Sciatic nerve (tissue), 2 donors: ENCODE measurements around the gene SCYGR5. TPM values are rescaled to one million over a fixed set of nuclear protein-coding genes. Genes with fewer than 3 reads are reported as not detected.
A peak's percentile ranks its signal among the peaks of the same experiment; 100 is the strongest.
"Not testable (repeated sequence)": the region's sequence is repeated elsewhere in the genome, so short reads cannot be mapped to it uniquely, and the experiment has no call there.

Experiments
- ATAC-seq: fragments of 200-7000 bp; cut with Tn5 transposase; one replicate; pipeline ENCODE4 v1.9.1; 2020; ENCODE audit warnings: mild to moderate bottlenecking, moderate library complexity
- DNase-seq: peaks from one replicate; pipeline ENCODE4 v3.0.0-alpha.2; 2020; ENCODE audit warnings: low spot score
- intact Hi-C: fragments of 100-400 bp; cut with DNase I; formaldehyde crosslinking; loops from one replicate; pipeline ENCODE4 v1.14.2; 2022
- total RNA-seq: library from RNA; stranded (reverse); fragmentation: NEBNext Ultra II Directional; extraction: Animal tissue kit (Norgen Biotek cat#: 25700); gene quantifications from one replicate; pipeline ENCODE4 v1.2.1, GENCODE V29; 2021
- donor health status: DM: no; HTN: no; CAD: no.
- donor health status: DM: no; HTN: no; CAD: no.

Gene SCYGR5, protein sequence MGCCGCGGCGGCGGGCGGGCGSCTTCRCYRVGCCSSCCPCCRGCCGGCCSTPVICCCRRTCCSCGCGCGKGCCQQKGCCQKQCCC
- total RNA-seq, result not detected

DNA sequence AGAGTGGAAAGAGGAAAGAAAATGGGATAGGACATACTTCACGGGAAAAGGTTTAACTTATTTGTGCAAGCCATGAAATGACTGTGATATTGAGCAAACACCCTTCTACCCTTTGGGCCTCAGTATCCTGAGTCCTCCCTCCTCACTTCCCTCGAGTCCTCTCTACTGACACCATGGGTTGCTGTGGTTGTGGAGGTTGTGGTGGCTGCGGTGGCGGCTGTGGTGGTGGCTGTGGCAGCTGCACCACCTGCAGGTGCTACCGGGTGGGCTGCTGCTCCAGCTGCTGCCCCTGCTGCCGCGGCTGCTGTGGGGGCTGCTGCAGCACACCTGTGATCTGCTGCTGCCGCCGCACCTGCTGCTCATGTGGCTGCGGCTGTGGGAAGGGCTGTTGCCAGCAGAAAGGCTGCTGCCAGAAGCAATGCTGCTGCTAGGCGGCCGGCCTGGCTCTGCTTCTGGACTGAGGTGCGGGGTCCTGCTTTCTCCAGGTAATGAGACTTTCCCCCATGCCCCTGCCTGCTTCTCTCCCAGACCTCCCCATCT is at the start of gene SCYGR5:
Gene SCYGR5, plus strand, starts transcription at position 174 of the 540 bp plus-strand sequence. Its CDS starts 0 bp downstream, at position 174.
- ATAC-seq, DNase-seq, intact Hi-C loops: not testable (repeated sequence)

DNA sequence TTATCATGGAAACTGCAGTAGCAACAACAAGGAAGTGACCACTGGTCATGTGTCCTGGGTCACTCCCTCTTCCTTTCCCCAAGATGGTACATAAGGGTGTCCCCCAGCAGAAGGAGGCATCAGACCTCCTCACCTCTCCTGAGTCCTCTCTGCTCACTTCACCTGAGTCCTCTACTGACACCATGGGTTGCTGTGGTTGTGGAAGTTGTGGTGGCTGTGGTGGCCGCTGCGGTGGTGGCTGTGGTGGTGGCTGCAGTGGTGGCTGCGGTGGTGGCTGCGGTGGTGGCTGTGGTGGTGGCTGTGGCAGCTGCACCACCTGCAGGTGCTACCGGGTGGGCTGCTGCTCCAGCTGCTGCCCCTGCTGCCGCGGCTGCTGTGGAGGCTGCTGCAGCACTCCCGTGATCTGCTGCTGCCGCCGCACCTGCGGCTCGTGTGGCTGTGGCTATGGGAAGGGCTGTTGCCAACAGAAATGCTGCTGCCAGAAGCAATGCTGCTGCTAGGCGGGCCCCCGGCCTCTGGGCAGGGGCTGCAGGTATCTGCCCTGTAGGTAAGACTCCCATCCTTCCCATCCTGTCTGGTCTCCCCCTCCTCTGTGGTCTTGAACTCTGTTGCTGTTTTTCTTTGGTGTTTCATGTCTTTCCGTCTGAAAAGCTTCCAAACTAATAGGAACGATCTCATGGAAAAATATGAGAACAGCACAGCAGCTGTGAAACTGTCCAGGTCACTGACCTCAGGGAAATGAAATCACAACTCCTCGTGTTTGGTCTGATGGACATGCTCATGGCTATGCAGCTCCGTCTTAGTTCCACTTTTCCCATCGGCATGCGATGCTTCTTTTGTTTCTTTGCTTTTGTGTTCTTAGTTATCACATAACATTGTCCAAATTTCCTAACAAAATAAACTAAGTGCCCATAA is 49.0 kb upstream of the SCYGR5 start, which contains the start of gene SCYGR4:
Gene SCYGR4, plus strand, starts transcription at position 183 of the 915 bp plus-strand sequence. Its CDS starts 0 bp downstream, at position 183.
- peak; percentile 71 for ATAC-seq

GRCh38 chr2:227623226-227623625 is 43.4 kb upstream of the SCYGR5 start:
- no peak for DNase-seq
- no peak for ATAC-seq
- intact Hi-C loops, result no loop called here

More for the DNA sequence above, 49.0 kb upstream of the SCYGR5 start, which contains the start of gene SCYGR4:
- DNase-seq, result no peak
- intact Hi-C loops, result no loop called here

DNA sequence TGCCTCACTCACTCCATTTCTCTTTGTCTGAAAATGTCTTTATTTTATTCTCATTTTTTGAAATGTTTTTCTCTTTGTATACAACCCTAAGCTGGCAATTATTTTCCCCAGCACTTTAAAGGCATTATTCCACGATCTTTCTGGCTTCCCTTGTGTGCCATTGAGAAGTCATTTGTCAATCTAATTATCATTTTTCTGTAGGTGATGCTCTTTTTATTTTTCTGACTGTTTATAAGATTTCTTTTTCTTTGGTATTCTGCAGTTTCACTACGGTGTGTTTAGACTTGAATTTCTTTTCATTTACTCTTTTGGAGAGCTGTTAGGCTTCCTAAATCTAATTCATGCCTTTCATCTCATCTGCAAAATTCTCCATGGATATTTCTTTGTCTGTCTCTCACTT is 41.2 kb upstream of the SCYGR5 start:
- ATAC-seq, result no peak
- intact Hi-C loops, result no loop called here
- DNase-seq, result no peak

DNA sequence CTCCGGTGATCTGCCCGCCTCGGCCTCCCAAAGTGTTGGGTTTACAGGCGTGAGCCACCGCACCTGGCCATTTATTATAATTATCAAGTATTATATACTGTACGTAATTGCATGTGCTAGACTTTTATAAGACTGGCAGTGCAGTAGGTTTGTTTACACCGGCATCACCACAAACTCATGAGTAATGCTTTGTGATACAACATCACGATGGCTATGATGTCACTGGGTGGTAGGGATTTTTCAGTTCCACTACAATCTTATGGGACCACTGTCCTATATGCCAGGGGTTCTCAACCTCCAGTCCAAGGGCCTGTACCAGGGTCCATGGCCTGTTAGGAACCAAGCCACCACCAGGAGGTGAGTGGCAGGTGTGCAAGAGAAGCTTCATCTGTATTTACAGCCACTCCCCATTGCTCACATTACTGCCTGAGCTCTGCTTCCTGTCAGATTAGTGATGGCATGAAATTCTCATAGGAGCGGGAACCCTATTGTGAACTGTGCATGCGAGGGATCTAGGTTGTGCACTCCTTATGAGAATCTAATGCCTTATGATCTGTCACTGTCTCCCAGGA is 39.9 kb upstream of the SCYGR5 start:
- no peak for ATAC-seq
- DNase-seq, result no peak
- intact Hi-C loops, result no loop called here

- intact Hi-C loops, result no loop called here
- ATAC-seq (no peak), DNase-seq (no peak)
Measured at GRCh38 chr2:227627769-227628168, 38.8 kb upstream of the SCYGR5 start.

- DNase-seq, result no peak
- ATAC-seq, result no peak
- intact Hi-C loops, result no loop called here
Measured at GRCh38 chr2:227629435-227629834, 37.2 kb upstream of the SCYGR5 start.

DNA sequence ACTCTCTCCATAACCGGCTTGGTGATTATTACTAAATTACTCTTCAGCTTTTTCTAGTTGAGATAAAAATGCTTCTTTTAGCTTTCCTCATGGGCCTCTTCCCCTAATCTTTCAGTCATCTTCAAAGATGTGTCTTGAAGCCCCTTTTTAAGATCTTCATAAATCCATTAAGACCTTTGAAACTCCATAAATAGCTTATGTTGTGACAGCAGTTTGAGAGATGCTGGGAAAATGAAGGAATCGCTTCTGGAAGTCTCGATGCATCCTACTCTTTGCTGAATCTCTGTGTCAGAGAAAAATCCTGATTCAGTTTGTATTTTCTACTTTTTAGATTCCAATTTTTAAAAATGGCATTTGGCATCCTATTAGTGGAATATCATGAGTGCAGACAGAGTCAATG is 36.3 kb upstream of the SCYGR5 start:
- DNase-seq (no peak), ATAC-seq (no peak)
- intact Hi-C loops, result no loop called here

GRCh38 chr2:227632827-227633226 is 33.8 kb upstream of the SCYGR5 start:
- DNase-seq, result no peak
- intact Hi-C loops, result no loop called here
- no peak for ATAC-seq

- ATAC-seq (no peak), DNase-seq (no peak)
- intact Hi-C loops, result no loop called here
Measured at GRCh38 chr2:227634201-227634600, 32.4 kb upstream of the SCYGR5 start.

GRCh38 chr2:227642656-227643055 is 23.9 kb upstream of the SCYGR5 start:
- intact Hi-C loops, result no loop called here
- no peak for DNase-seq

DNA sequence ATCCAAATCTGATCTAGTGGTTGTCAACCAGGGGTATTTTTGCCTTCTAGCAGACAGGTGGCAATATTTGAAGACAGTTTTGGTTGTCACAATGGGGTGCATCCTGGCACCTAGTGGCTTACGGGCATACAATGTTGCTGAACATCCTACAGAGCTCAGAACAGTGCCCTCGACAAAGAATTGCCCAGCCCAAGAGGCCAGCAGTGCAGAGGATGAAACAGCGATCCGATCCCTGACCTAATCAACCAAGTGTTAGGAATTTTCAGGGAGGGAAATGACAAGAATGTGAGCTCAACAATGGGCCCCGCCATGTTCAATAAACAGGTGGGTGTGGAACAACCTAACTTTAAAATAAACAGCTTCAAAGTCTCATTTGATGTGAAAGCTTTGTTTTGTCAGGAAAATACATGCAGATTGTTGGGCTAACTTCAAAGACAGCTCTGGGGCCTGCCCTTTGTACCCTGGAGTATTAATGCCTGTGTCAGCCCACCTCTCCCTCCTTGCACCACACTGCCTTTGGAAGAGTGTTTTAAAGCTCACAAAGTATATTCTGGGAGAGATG is 22.5 kb upstream of the SCYGR5 start:
- ATAC-seq (no peak), DNase-seq (no peak)
- intact Hi-C loops, result no loop called here

More at GRCh38 chr2:227642656-227643055, 23.9 kb upstream of the SCYGR5 start:
- no peak for ATAC-seq

GRCh38 chr2:227653419-227653818 is 13.2 kb upstream of the SCYGR5 start:
- ATAC-seq (no peak), DNase-seq (no peak)
- intact Hi-C loops, result loop anchor here (5.0 to 10.0 kb wide), 2 partner anchors 111 to 214 kb away; no protein-coding TSS in a partner anchor

- DNase-seq (no peak), ATAC-seq (no peak)
- intact Hi-C loops, result loop anchor here (5.0 to 10.0 kb wide), 2 partner anchors 110 to 213 kb away; no protein-coding TSS in a partner anchor
Measured at GRCh38 chr2:227654426-227654825, 12.2 kb upstream of the SCYGR5 start.

GRCh38 chr2:227655454-227655853 is 11.2 kb upstream of the SCYGR5 start:
- peak; percentile 92 for ATAC-seq
- no peak for DNase-seq
- intact Hi-C loops, result loop anchor here (10.0 kb wide), 1 partner anchor 109 kb away; no protein-coding TSS in a partner anchor

DNA sequence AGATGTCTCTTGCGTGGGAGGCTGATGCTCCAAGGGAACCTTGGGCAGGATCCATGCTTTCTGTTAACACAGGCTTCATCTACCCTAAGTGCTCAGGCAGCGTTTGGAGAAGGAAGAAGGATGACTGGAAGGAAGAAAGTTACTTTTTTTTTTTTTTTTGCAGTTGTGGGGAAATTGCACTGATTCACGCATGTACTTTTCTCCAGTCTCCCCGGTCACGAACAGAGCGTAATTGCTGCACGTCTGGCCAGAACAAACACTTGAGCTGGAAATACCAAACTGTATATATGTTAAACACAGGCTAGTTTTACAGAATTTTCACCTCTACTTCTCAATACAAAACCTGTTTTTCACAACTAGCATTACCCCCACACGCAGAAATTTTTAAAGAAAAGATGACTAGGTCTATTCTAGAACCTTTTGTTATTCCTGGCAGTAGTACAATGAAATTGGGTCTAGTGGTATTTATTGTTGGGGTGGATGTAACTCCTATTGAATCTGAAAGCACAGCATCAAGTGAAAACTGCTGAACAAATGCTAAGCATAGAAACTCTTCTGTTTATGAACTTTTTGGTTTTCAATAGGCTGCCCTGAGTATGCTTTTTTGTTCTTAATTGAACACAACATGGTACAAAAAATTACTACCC is 9.3 kb upstream of the SCYGR5 start:
- intact Hi-C loops, result loop anchor here (10.0 kb wide), 1 partner anchor 107 kb away; no protein-coding TSS in a partner anchor
- no peak for DNase-seq
- ATAC-seq, result peak; percentile 32

DNA sequence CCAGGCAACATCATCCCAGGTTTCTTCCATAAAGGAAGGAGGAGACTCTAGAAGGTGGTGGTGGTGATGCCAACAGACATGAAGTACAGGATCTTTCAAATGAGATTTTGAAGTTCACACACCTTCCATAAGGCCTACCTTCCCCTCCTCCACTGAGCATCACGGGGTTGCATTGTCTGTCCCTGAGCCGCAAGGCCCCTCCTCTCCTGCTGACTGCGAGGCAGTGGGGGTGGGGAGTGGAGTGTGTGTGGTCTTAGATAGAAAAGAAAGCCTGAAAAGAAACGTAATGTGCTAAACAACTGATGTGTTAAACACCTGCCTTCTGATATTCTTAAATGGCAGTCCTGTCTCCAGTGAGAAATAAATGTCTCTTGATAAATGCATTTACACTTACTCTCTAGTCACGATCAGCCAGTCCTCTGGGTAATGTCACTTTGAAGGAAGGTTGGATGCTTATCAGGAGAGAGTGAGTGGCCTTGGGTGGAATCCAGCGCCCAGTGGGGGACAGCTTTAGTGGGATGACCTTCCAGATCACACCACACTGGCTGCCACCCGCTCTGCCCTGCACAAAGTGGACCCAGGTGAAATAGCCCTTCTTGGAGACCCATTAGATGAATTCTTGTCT is 5.5 kb upstream of the SCYGR5 start:
- intact Hi-C loops, result no loop called here
- no peak for ATAC-seq

DNA sequence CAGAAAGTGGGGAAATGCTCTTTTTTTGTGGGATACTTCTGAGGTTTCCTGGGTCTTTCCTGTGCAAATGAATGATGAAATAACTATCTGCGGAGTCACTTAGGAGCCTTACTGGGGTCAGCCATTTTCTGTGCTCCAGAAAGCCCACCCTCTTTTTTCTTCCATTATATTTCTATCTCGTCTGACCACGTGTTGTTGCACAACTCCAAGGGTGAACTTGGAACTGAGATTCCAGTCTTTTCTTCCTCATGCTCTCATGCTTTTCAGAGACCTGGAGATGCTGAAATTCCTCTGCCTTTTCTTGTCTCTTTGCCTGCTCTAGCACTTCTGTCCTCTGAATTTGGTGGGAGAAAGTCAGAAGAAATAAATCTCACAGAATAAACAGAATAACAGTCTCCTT is 4.8 kb upstream of the SCYGR5 start:
- DNase-seq (no peak), ATAC-seq (no peak)
- intact Hi-C loops, result no loop called here

More for the DNA sequence above, 5.5 kb upstream of the SCYGR5 start:
- DNase-seq, result no peak
